ENCODE measurements around the gene NPR3.

GRCh38 chr5:32773944-32774343 is 62.8 kb downstream of the NPR3 start:
- TF ChIP-seq EZH2 (IDR thresholded peaks at IDR 0.05; ENCODE audit: low read length, missing control alignments) (no peak), CTCF (conservative IDR thresholded peaks at IDR 0.05 in 1 of 2, IDR thresholded peaks at IDR 0.05 in 1 of 2; ENCODE audit: low read depth in 1 of 2, low read length in 2 of 2) (no peak)

Data from fibroblast of lung (primary cell).